Measurements from ENCODE around the gene SEBOX.

SEBOX gene

DNA sequence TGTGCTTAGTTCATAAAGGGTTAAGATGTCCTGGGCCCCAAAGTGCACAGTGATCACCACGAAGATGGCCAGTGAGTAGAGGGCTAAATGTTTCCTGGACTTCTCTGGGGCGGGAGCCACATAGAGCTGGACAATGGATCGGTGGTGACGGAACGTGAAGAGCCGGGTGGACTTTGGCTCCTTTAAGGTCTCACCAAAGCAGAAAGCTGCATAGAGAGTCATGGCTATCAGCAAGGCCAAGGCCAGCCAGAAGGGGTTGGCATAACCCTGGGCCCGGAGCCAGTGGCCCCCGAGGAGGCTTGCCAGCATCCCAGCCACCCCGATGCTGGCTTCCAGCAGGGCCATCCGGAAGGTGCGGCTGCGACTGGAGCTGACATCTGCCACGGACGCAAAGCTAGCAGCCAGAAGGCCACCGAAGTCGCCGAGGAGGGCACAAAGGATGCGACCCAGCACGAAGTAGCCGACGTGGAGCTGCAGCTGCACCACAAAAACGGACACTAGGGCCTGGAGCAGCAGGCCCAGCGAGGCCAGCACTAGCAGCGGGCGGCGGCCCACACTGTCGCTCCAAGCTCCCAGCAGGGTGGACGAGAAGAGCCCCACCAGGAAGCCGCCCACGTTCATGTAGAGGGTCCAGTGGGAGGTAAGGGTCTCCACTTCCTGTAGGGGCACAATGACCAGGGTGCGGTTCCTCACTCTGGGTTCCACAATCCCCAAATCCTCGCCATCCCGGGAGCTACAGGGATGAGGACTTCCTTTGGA is 40.0 kb upstream of the SEBOX start:
- Histone ChIP-seq H3K4me2 (ENCODE audit: low read length, poor library complexity, severe bottlenecking) (peak overlapping the region; percentile 86), H2BK120ac (ENCODE audit: low read depth, low read length) (no peak overlapping the region), H3K4me3 (ENCODE audit: insufficient read depth in 1 of 2, low read depth in 1 of 2, low read length in 2 of 2) (peak overlapping the region in 1 of 2 experiments; percentile 84), H4K91ac (ENCODE audit: low read length) (no peak overlapping the region), H4K8ac (ENCODE audit: low read length) (no peak overlapping the region), H2AK5ac (ENCODE audit: low read length, severe bottlenecking) (no peak overlapping the region), H3K4ac (ENCODE audit: low read depth in 1 of 2, low read length in 2 of 2) (no peak overlapping the region), H2BK5ac (ENCODE audit: low read depth, low read length, poor library complexity, severe bottlenecking) (no peak overlapping the region), H2BK12ac (ENCODE audit: low read length in 2 of 2) (no peak overlapping the region), H3K23ac (ENCODE audit: low read length in 2 of 2) (no peak overlapping the region), H3K79me1 (replicated peaks; ENCODE audit: low read length, poor library complexity, severe bottlenecking) (no peaks in the 10 kb centered on the region), H2BK15ac (ENCODE audit: low read depth, poor library complexity, severe bottlenecking) (no peak overlapping the region), H3K27ac (ENCODE audit: low read length, poor library complexity, severe bottlenecking) (no peak overlapping the region), H2AFZ (ENCODE audit: low read depth, low read length) (no peak overlapping the region), H3K4me1 (ENCODE audit: control insufficient read depth, insufficient read depth, low read depth, low read length) (peaks cover 18% of the 10 kb centered on the region), H3K36me3 (ENCODE audit: control insufficient read depth in 1 of 2, insufficient read depth in 2 of 2, low read depth in 1 of 2, low read length in 2 of 2) (peaks cover 6 to 34% of the 10 kb centered on the region in 2 experiments), H3K27me3 (ENCODE audit: control insufficient read depth in 1 of 2, insufficient read depth in 1 of 2, low read length in 2 of 2) (peaks cover 2 to 5% of the 10 kb centered on the region in 2 experiments), H3K9ac (ENCODE audit: low read length) (peak overlapping the region; percentile 88), H3K9me3 (ENCODE audit: control insufficient read depth, low read length) (no peaks in the 10 kb centered on the region), H3K18ac (ENCODE audit: low read depth in 1 of 2, low read length in 2 of 2) (no peak overlapping the region), H3K14ac (ENCODE audit: low read length in 2 of 2) (no peak overlapping the region)
- DNase-seq: no peak
- WGBS: 75% methylated on average over 33 of the region's 33 CpGs

DNA sequence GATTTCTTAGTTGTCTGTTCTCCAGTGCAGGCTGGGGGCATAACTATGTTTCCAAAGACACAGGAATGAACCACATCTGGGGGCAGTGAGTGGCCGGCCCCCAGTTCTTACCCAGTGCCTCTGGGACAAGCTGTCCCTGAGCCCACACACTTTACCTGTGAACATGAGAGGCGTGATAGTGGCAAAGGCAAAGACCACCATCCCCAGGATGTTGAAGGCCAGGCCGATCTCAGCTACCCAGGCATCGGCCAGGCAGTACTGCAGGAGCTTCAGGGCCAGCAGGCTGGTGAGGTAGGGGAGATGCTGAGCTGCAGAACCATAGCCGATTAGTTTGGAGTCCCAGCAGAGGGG is 39.4 kb upstream of the SEBOX start:
- Histone ChIP-seq H4K91ac (ENCODE audit: low read length) (no peak overlapping the region), H3K79me1 (replicated peaks; ENCODE audit: low read length, poor library complexity, severe bottlenecking) (no peaks in the 10 kb centered on the region), H3K36me3 (ENCODE audit: control insufficient read depth in 1 of 2, insufficient read depth in 2 of 2, low read depth in 1 of 2, low read length in 2 of 2) (peaks cover 6 to 36% of the 10 kb centered on the region in 2 experiments), H2BK120ac (ENCODE audit: low read depth, low read length) (no peak overlapping the region), H3K9me3 (ENCODE audit: control insufficient read depth, low read length) (no peaks in the 10 kb centered on the region), H3K4ac (ENCODE audit: low read depth in 1 of 2, low read length in 2 of 2) (no peak overlapping the region), H3K23ac (ENCODE audit: low read length in 2 of 2) (no peak overlapping the region), H3K14ac (ENCODE audit: low read length in 2 of 2) (no peak overlapping the region), H3K4me2 (ENCODE audit: low read length, poor library complexity, severe bottlenecking) (no peak overlapping the region), H3K4me1 (ENCODE audit: control insufficient read depth, insufficient read depth, low read depth, low read length) (peaks cover 18% of the 10 kb centered on the region), H4K8ac (ENCODE audit: low read length) (no peak overlapping the region), H2BK5ac (ENCODE audit: low read depth, low read length, poor library complexity, severe bottlenecking) (no peak overlapping the region), H2AK5ac (ENCODE audit: low read length, severe bottlenecking) (no peak overlapping the region), H2BK15ac (ENCODE audit: low read depth, poor library complexity, severe bottlenecking) (no peak overlapping the region), H3K18ac (ENCODE audit: low read depth in 1 of 2, low read length in 2 of 2) (no peak overlapping the region), H3K9ac (ENCODE audit: low read length) (peak overlapping the region; percentile 88), H3K27ac (ENCODE audit: low read length, poor library complexity, severe bottlenecking) (no peak overlapping the region), H2BK12ac (ENCODE audit: low read length in 2 of 2) (no peak overlapping the region), H3K4me3 (ENCODE audit: insufficient read depth in 1 of 2, low read depth in 1 of 2, low read length in 2 of 2) (peak overlapping the region in 1 of 2 experiments; percentile 84), H3K27me3 (ENCODE audit: control insufficient read depth in 1 of 2, insufficient read depth in 1 of 2, low read length in 2 of 2) (peaks cover 0 to 5% of the 10 kb centered on the region in 2 experiments), H2AFZ (ENCODE audit: low read depth, low read length) (no peak overlapping the region)
- WGBS: 95% methylated on average over 5 of the region's 5 CpGs
- DNase-seq: no peak

DNA sequence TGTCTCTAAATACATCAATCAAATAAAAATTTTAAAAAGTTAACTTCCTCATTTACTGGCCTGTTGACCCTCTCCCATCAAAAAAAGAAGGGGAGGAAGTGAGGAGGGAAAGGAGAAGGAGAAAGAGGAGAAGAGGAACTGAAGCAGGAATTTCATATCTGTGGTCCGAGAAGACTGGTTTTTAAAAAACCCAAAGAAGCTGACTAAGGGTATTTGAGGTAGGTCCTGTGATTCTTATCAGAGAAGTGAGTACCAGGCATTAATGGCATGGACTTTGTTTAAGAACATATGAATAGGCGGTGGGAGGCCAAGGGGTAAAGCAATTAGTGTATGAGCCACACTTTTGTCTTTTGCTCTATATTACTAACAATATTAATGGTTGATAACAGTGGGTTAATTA is 39.0 kb upstream of the SEBOX start:
- H4K91ac ChIP-seq (ENCODE audit: low read length): no peak overlapping the region
- H3K14ac ChIP-seq (ENCODE audit: low read length in 2 of 2): no peak overlapping the region
- DNase-seq: no peak
- H3K9me3 ChIP-seq (ENCODE audit: control insufficient read depth, low read length): no peaks in the 10 kb centered on the region
- H3K4ac ChIP-seq (ENCODE audit: low read depth in 1 of 2, low read length in 2 of 2): no peak overlapping the region
- peaks cover 6 to 40% of the 10 kb centered on the region in 2 experiments for H3K36me3 ChIP-seq (ENCODE audit: control insufficient read depth in 1 of 2, insufficient read depth in 2 of 2, low read depth in 1 of 2, low read length in 2 of 2)
- no peak overlapping the region for H3K4me3 ChIP-seq (ENCODE audit: insufficient read depth in 1 of 2, low read depth in 1 of 2, low read length in 2 of 2)
- no peak overlapping the region for H3K9ac ChIP-seq (ENCODE audit: low read length)
- no peak overlapping the region for H2AFZ ChIP-seq (ENCODE audit: low read depth, low read length)
- H2BK120ac ChIP-seq (ENCODE audit: low read depth, low read length): no peak overlapping the region
- H3K27ac ChIP-seq (ENCODE audit: low read length, poor library complexity, severe bottlenecking): no peak overlapping the region
- H3K18ac ChIP-seq (ENCODE audit: low read depth in 1 of 2, low read length in 2 of 2): no peak overlapping the region
- H3K23ac ChIP-seq (ENCODE audit: low read length in 2 of 2): no peak overlapping the region
- H4K8ac ChIP-seq (ENCODE audit: low read length): no peak overlapping the region
- H3K4me1 ChIP-seq (ENCODE audit: control insufficient read depth, insufficient read depth, low read depth, low read length): peaks cover 22% of the 10 kb centered on the region
- peaks cover 0 to 5% of the 10 kb centered on the region in 2 experiments for H3K27me3 ChIP-seq (ENCODE audit: control insufficient read depth in 1 of 2, insufficient read depth in 1 of 2, low read length in 2 of 2)
- H3K79me1 ChIP-seq (replicated peaks; ENCODE audit: low read length, poor library complexity, severe bottlenecking): no peaks in the 10 kb centered on the region
- no peak overlapping the region for H2BK5ac ChIP-seq (ENCODE audit: low read depth, low read length, poor library complexity, severe bottlenecking)
- no peak overlapping the region for H2AK5ac ChIP-seq (ENCODE audit: low read length, severe bottlenecking)
- H3K4me2 ChIP-seq (ENCODE audit: low read length, poor library complexity, severe bottlenecking): no peak overlapping the region
- H2BK15ac ChIP-seq (ENCODE audit: low read depth, poor library complexity, severe bottlenecking): no peak overlapping the region
- WGBS: 88% methylated on average over 1 of the region's 2 CpGs
- H2BK12ac ChIP-seq (ENCODE audit: low read length in 2 of 2): no peak overlapping the region

DNA sequence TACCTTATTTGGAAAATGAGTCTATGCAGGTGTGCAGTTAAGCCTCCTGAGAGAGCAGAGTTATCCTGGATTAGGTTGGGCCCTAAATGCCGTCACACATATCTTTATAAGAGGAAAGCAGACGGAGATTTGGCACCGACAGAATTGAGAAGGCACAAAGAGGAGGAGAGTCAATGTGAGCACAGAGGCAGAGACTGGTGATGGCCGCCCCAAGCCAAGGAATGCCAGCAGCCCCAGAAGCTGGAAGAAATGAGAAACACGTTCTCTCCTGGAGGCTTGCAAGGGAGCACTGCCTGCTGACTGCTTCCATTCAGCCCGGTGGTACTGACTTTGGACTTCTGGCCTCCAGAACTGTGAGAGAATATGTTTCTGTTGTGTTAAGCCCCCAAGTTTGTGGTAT is 37.8 kb upstream of the SEBOX start:
- H3K27ac ChIP-seq (ENCODE audit: low read length, poor library complexity, severe bottlenecking): no peak overlapping the region
- no peak overlapping the region for H4K8ac ChIP-seq (ENCODE audit: low read length)
- no peak overlapping the region for H3K9ac ChIP-seq (ENCODE audit: low read length)
- no peak overlapping the region for H2AK5ac ChIP-seq (ENCODE audit: low read length, severe bottlenecking)
- no peaks in the 10 kb centered on the region for H3K9me3 ChIP-seq (ENCODE audit: control insufficient read depth, low read length)
- no peak overlapping the region for H3K14ac ChIP-seq (ENCODE audit: low read length in 2 of 2)
- no peak overlapping the region for H2BK5ac ChIP-seq (ENCODE audit: low read depth, low read length, poor library complexity, severe bottlenecking)
- no peak overlapping the region for H3K4me3 ChIP-seq (ENCODE audit: insufficient read depth in 1 of 2, low read depth in 1 of 2, low read length in 2 of 2)
- no peak overlapping the region for H3K18ac ChIP-seq (ENCODE audit: low read depth in 1 of 2, low read length in 2 of 2)
- no peak overlapping the region for H2BK12ac ChIP-seq (ENCODE audit: low read length in 2 of 2)
- no peaks in the 10 kb centered on the region for H3K79me1 ChIP-seq (replicated peaks; ENCODE audit: low read length, poor library complexity, severe bottlenecking)
- H4K91ac ChIP-seq (ENCODE audit: low read length): no peak overlapping the region
- no peak overlapping the region for H2BK120ac ChIP-seq (ENCODE audit: low read depth, low read length)
- H3K4me1 ChIP-seq (ENCODE audit: control insufficient read depth, insufficient read depth, low read depth, low read length): peaks cover 32% of the 10 kb centered on the region
- H3K23ac ChIP-seq (ENCODE audit: low read length in 2 of 2): no peak overlapping the region
- no peak overlapping the region for H3K4me2 ChIP-seq (ENCODE audit: low read length, poor library complexity, severe bottlenecking)
- no peak overlapping the region for H2AFZ ChIP-seq (ENCODE audit: low read depth, low read length)
- 95% methylated on average over 6 of the region's 6 CpGs for WGBS
- no peak overlapping the region for H3K4ac ChIP-seq (ENCODE audit: low read depth in 1 of 2, low read length in 2 of 2)
- no peak for DNase-seq
- H3K27me3 ChIP-seq (ENCODE audit: control insufficient read depth in 1 of 2, insufficient read depth in 1 of 2, low read length in 2 of 2): no peaks in the 10 kb centered on the region
- H3K36me3 ChIP-seq (ENCODE audit: control insufficient read depth in 1 of 2, insufficient read depth in 2 of 2, low read depth in 1 of 2, low read length in 2 of 2): peaks cover 9 to 44% of the 10 kb centered on the region in 2 experiments
- H2BK15ac ChIP-seq (ENCODE audit: low read depth, poor library complexity, severe bottlenecking): no peak overlapping the region
